ENCODE results near the gene STARD3NL. TPM values are rescaled to one million over a fixed set of nuclear protein-coding genes. Genes with fewer than 3 reads are reported as not detected.
A peak's percentile ranks its signal among the peaks of the same experiment; 100 is the strongest.

Gene STARD3NL
- total and polyA plus RNA-seq, 8 donors, result 7.2 to 23.1 (median 10.8) TPM

- DNase-seq, result no peak
- Histone ChIP-seq H3K4me1 (no peaks in the 10 kb centered on the region), H3K4me3 (no peak overlapping the region), H3K9me3 (no peaks in the 10 kb centered on the region), H3K27me3 (no peaks in the 10 kb centered on the region), H3K36me3 (no peaks in the 10 kb centered on the region), H3K27ac (no peak overlapping the region)
- WGBS, 2 donors, result 65 to 81% methylated on average over 1 of the region's 1 CpG
- FAIRE-seq, result no peak
- no peak for TF ChIP-seq CTCF (IDR thresholded peaks at IDR 0.05)
- no peak for ATAC-seq
- intact Hi-C loops (cut with DNase I), result no loop called here
Observed at GRCh38 chr7:38207843-38208242, 29.8 kb downstream of the STARD3NL start.

GRCh38 chr7:38211486-38211885 is 33.4 kb downstream of the STARD3NL start:
- no peak overlapping the region for H3K4me3 ChIP-seq
- H3K9me3 ChIP-seq, result no peaks in the 10 kb centered on the region
- no peak for TF ChIP-seq CTCF (IDR thresholded peaks at IDR 0.05)
- 86 to 93% methylated on average over 1 of the region's 1 CpG for whole genome bisulfite sequencing, 2 donors
- DNase-seq (no peak), ATAC-seq (no peak), FAIRE-seq (no peak)
- peaks cover 5 to 17% (median 12%) of the 10 kb centered on the region in 3 donors for H3K4me1 ChIP-seq
- intact Hi-C loops (cut with DNase I), result no loop called here
- H3K27me3 ChIP-seq, result no peaks in the 10 kb centered on the region
- no peak overlapping the region for H3K27ac ChIP-seq
- H3K36me3 ChIP-seq, result no peaks in the 10 kb centered on the region

GRCh38 chr7:38211940-38212339 is 33.9 kb downstream of the STARD3NL start:
- Histone ChIP-seq H3K4me1 (peaks cover 5 to 17% (median 12%) of the 10 kb centered on the region in 3 donors), H3K27ac (no peak overlapping the region), H3K27me3 (no peaks in the 10 kb centered on the region), H3K9me3 (no peaks in the 10 kb centered on the region), H3K4me3 (no peak overlapping the region), H3K36me3 (peaks cover 0 to 1% (median 0%) of the 10 kb centered on the region in 3 donors)
- 79 to 80% methylated on average over 3 of the region's 3 CpGs for WGBS, 2 donors
- DNase-seq, result no peak
- peak in 2 of 4 donors; percentile 7 to 15 for ATAC-seq
- no peak for FAIRE-seq
- intact Hi-C loops (cut with DNase I), result no loop called here
- no peak for TF ChIP-seq CTCF (IDR thresholded peaks at IDR 0.05)

- intact Hi-C loops (cut with DNase I), result no loop called here
- WGBS, 2 donors, result 0 to 2% methylated on average over 1 of the region's 1 CpG
- no peaks in the 10 kb centered on the region for H3K27me3 ChIP-seq
- ATAC-seq (peak; percentile 46 to 76 (median 64)), FAIRE-seq (no peak), DNase-seq (peak in 3 of 6 donors; percentile 14 to 25 (median 24))
- H3K4me1 ChIP-seq, result peaks cover 5 to 17% (median 12%) of the 10 kb centered on the region in 3 donors
- no peak for TF ChIP-seq CTCF (IDR thresholded peaks at IDR 0.05)
- H3K27ac ChIP-seq, result peak overlapping the region in 2 of 4 donors; percentile 60 to 63
- H3K36me3 ChIP-seq, result peaks cover 0 to 16% (median 0%) of the 10 kb centered on the region in 3 donors
- H3K9me3 ChIP-seq, result no peaks in the 10 kb centered on the region
- H3K4me3 ChIP-seq, result no peak overlapping the region
Observed at GRCh38 chr7:38215115-38215514, 37.1 kb downstream of the STARD3NL start.

Data from pancreas (tissue), 10 donors.